Urinary bladder (tissue), 4 donors: ENCODE data around the gene LIF. TPM values are rescaled to one million over a fixed set of nuclear protein-coding genes. Genes with fewer than 3 reads are reported as not detected.
A peak's percentile ranks its signal among the peaks of the same experiment; 100 is the strongest.

Experiments
- DNase-seq: peaks from one replicate; pipeline ENCODE4 v3.0.0-alpha.2; 2015; ENCODE audit errors: extremely low spot score
- H3K27ac ChIP-seq: one replicate; pipeline ENCODE4 v1.5.1; 2013; ENCODE audit warnings: low read depth, mild to moderate bottlenecking, moderate library complexity
- H3K36me3 ChIP-seq: one replicate; pipeline ENCODE4 v1.6.1; 2013; ENCODE audit warnings: mild to moderate bottlenecking, moderate library complexity; ENCODE audit not compliant: insufficient read depth
- H3K4me1 ChIP-seq: one replicate; pipeline ENCODE4 v1.6.1; 2013; ENCODE audit warnings: mild to moderate bottlenecking, moderate library complexity; ENCODE audit not compliant: insufficient read depth
- H3K4me3 ChIP-seq: one replicate; pipeline ENCODE4 v1.5.1; 2013; ENCODE audit warnings: low read depth, low read length
- WGBS: extraction: QIAGEN DNeasy Blood & Tissue Kit; methylation state at CpG from one replicate; pipeline ENCODE4 v1.1.7; 2013; 5-methylcytosine and 5-hydroxymethylcytosine counted together
- polyA plus RNA-seq: library from polyadenylated mRNA; stranded (reverse); fragments of 200-250 nt; gene quantifications from one replicate; pipeline ENCODE4 v1.2.3, GENCODE V29; 2013
- total RNA-seq: library from RNA; depleted of rRNA; stranded (reverse); fragments of >200 nt; gene quantifications from one replicate; pipeline ENCODE4 v1.2.3, GENCODE V29; 2014
- donor health status: healthy with polysubstance abuse.
- donor health status: healthy.

Gene LIF
- total and polyA plus RNA-seq, 2 donors, result 1.1 to 4.8 TPM

DNA sequence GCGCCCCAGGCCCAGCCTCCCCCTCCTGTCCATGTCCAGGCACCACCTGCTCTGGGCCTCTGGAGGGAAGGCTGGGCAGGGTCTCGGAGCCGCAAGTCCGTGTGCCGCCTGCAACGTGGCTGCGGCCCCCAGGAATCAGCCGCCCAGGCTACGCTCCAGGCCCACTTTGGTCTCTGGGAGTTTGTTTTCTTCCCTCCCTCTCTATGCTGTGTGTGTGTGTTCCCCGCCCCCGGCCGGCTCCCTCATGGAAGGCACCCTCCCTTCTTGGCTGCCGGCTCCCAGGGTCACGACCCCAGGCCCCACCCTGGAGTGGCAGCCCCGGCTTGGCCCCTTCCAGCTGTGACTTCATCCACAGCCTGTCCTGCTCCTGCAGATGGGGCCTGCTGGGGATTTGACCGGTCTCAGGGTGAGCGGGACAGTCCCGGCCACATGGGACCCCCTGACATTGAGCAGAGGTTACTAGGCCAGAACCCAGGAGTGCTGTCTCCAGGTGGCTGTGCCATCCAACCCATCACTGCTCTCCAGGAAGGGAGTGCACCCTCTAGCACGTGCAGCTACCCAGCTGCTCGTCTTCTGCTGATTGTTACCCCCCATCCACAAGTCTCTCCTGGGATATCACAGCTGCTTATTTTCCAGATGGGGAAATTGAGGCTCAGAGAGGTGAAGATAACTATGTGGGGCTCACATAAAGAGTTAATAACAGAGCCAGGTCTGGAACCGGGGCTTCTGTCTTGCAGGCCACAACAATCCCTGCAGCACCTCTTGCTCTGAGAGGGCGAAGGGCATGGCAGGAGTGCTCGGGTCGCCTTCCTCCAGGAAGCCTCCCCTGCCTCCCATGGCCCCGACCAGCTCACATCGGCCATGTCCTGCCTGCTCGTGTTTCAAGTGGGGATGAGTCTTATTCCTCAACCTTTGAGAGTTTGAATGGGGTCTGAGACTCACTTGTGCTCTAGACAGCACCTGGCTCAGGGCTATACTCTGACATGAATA lies 2.8 kb upstream of the LIF start:
- no peaks in the 10 kb centered on the region for H3K36me3 ChIP-seq
- 64% methylated on average over 27 of the region's 27 CpGs for WGBS
- H3K27ac ChIP-seq, result no peak overlapping the region
- no peaks in the 10 kb centered on the region for H3K4me1 ChIP-seq
- DNase-seq, result no peak
- H3K4me3 ChIP-seq, result no peak overlapping the region

GRCh38 chr22:30248484-30248883 lies 1.9 kb upstream of the LIF start:
- Histone ChIP-seq H3K4me3 (no peak overlapping the region), H3K4me1 (no peaks in the 10 kb centered on the region), H3K27ac (no peak overlapping the region), H3K36me3 (no peaks in the 10 kb centered on the region)
- no peak for DNase-seq
- WGBS, result 60% methylated on average over 6 of the region's 6 CpGs

GRCh38 chr22:30247974-30248373 lies 1.4 kb upstream of the LIF start:
- H3K27ac ChIP-seq, result no peak overlapping the region
- no peak for DNase-seq
- no peaks in the 10 kb centered on the region for H3K36me3 ChIP-seq
- 73% methylated on average over 12 of the region's 12 CpGs for WGBS
- no peaks in the 10 kb centered on the region for H3K4me1 ChIP-seq
- H3K4me3 ChIP-seq, result no peak overlapping the region

DNA sequence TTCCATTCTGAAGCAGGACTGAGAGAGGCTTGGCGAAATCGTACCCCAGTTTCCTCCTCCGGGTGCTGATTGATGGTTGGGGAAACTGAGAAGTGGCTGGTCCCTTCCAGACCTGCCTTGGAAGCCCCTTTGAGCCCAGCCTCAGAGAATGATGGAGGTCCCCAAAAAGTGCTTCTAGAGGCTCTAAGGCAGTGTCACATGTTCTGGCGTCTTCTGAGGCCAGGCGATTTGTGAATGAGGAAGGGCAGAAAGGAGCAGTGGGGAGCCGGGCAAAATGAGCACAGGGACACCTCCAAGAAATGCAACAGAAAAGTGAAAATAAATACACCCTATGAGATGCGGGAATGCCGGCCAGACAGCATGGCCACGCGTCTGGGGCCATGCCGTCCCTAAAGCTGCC lies 1.0 kb upstream of the LIF start:
- Histone ChIP-seq H3K4me1 (no peaks in the 10 kb centered on the region), H3K27ac (no peak overlapping the region), H3K4me3 (no peak overlapping the region), H3K36me3 (no peaks in the 10 kb centered on the region)
- no peak for DNase-seq
- WGBS, result 83% methylated on average over 11 of the region's 11 CpGs

- H3K4me3 ChIP-seq, result peak overlapping the region; percentile 35
- no peak overlapping the region for H3K27ac ChIP-seq
- no peaks in the 10 kb centered on the region for H3K36me3 ChIP-seq
- 27% methylated on average over 15 of the region's 15 CpGs for WGBS
- H3K4me1 ChIP-seq, result no peaks in the 10 kb centered on the region
- no peak for DNase-seq
Observed at GRCh38 chr22:30246814-30247376, 336 bp upstream of the LIF start.

- Histone ChIP-seq H3K36me3 (no peaks in the 10 kb centered on the region), H3K4me3 (peak overlapping the region; percentile 35), H3K27ac (no peak overlapping the region), H3K4me1 (no peaks in the 10 kb centered on the region)
- WGBS, result 61% methylated on average over 15 of the region's 15 CpGs
- no peak for DNase-seq
Observed at GRCh38 chr22:30245181-30245984, 1.2 kb downstream of the LIF start.

- no peak for DNase-seq
- Histone ChIP-seq H3K27ac (no peak overlapping the region), H3K36me3 (no peaks in the 10 kb centered on the region), H3K4me3 (no peak overlapping the region), H3K4me1 (no peaks in the 10 kb centered on the region)
- WGBS, result 93% methylated on average over 5 of the region's 5 CpGs
Observed at GRCh38 chr22:30244641-30245040, 1.9 kb downstream of the LIF start.

DNA sequence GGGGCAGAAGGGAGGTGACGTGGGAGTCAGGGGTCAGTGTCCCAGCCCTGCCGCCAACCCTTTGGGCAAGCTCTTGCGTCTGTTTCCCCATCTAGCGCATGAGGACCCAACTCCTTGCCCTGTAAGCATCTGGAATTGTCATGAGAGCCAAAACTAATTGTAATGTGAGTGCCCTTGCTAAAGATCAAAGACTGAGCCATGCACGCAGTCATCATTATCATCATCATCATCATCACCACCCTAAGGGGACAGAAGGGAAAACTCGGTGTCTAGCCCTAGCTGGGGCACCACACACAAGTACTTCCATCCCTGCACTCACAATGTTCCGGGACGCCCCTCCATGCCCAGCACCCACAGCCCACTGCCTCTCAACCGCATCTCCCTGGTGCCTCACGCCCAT lies 2.5 kb downstream of the LIF start:
- Histone ChIP-seq H3K4me1 (no peaks in the 10 kb centered on the region), H3K4me3 (no peak overlapping the region), H3K36me3 (no peaks in the 10 kb centered on the region), H3K27ac (no peak overlapping the region)
- DNase-seq, result no peak
- WGBS, result 93% methylated on average over 10 of the region's 10 CpGs

DNA sequence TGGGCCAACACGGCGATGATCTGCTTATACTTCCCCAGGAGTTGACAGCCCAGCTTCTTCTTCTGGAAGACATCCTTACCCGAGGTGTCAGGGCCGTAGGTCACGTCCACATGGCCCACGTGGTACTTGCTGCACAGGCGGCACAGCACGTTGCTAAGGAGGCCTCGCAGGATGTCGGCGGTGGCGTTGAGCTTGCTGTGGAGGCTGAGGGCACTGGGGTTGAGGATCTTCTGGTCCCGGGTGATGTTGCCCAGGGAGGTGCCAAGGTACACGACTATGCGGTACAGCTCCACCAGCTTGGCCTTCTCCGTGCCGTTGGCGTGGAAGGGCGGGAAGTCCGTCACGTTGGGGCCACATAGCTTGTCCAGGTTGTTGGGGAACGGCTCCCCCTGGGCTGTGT lies 2.9 kb downstream of the LIF start:
- H3K4me1 ChIP-seq, result no peaks in the 10 kb centered on the region
- no peak overlapping the region for H3K27ac ChIP-seq
- no peak overlapping the region for H3K4me3 ChIP-seq
- no peaks in the 10 kb centered on the region for H3K36me3 ChIP-seq
- 94% methylated on average over 22 of the region's 22 CpGs for WGBS
- DNase-seq, result no peak

- WGBS, result 61% methylated on average over 15 of the region's 15 CpGs
- no peak for DNase-seq
- H3K27ac ChIP-seq, result no peak overlapping the region
- H3K4me1 ChIP-seq, result no peaks in the 10 kb centered on the region
- H3K4me3 ChIP-seq, result no peak overlapping the region
- no peaks in the 10 kb centered on the region for H3K36me3 ChIP-seq
Observed at GRCh38 chr22:30241576-30242371, 4.8 kb downstream of the LIF start.

DNA sequence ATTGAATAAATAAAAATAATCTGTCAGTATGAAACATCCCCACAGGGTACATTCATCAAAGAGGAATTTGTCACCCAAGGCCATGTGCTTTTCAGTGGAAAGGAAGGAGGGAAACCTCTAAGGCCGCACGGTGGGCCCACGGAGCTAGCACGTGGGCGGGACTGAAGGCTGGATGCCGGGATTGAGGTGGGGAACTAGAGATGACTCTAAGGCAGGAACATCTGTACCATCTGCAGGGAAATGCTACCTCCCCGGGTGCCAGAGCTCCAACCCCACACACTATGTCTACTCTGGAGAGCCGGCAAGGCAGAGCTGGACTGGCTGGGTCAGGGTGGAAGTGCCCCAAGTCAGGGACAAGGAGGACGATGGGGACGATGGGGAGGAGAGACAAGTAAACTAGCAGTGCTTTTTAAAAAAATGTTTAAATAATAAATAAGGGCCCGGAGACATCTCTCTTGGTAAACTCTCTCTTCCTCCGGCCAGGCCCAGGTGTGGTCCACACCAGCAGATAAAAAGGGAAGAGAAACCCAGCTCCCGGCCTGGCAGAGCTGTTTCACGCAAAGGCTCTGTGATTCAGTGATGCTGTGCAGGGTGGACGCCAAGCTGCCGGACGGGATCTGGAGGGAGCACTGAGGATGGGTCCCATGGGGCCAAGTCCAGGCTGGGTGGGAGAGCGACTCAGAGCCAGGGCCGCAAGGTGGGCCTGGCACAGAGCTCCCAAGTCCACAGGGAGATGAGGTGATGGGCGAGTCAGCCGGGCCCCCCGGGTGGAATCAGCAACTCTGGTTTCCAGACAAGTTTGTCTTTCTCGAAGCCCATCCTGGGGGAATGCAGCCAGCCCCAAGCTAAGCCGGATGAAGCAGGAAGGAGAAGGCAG lies 5.8 kb downstream of the LIF start:
- Histone ChIP-seq H3K36me3 (no peaks in the 10 kb centered on the region), H3K27ac (no peak overlapping the region), H3K4me3 (no peak overlapping the region), H3K4me1 (no peaks in the 10 kb centered on the region)
- WGBS, result 75% methylated on average over 24 of the region's 24 CpGs
- DNase-seq, result no peak
